Suprapubic skin (tissue), 4 donors: ENCODE measurements around the gene NBPF4.
"Not testable (repeated sequence)": the region's sequence is repeated elsewhere in the genome, so short reads cannot be mapped to it uniquely, and the experiment has no call there.

Experiments used
- CTCF ChIP-seq, 2 donors: fragments of 200-600 bp in 1 of 2; fragments of 450-650 bp in 1 of 2; sonication (generic) in 1 of 2; IDR thresholded peaks; one replicate each; pipeline ENCODE4 v1.5.1; 2016 to 2019; ENCODE audit warnings: antibody characterized with exemption in 2 of 2, mild to moderate bottlenecking in 1 of 2, moderate library complexity in 1 of 2
- EP300 ChIP-seq: sonication (generic); formaldehyde crosslinking; IDR thresholded peaks from one replicate; pipeline ENCODE4 v1.6.1; 2017; ENCODE audit warnings: antibody characterized with exemption
- POLR2A ChIP-seq, 2 donors: fragments of 450-650 bp; IDR thresholded peaks; one replicate each; pipeline ENCODE4 v1.6.1; 2017; ENCODE audit warnings: antibody characterized with exemption in 2 of 2, mild to moderate bottlenecking in 2 of 2, moderate library complexity in 2 of 2
- POLR2AphosphoS5 ChIP-seq, 3 donors: sonication (generic); formaldehyde crosslinking; IDR thresholded peaks; one replicate each; pipeline ENCODE4 v1.6.1; 2017; ENCODE audit warnings: antibody characterized with exemption in 3 of 3

GRCh38 chr1:108216028-108216890 is 27.6 kb downstream of the NBPF4 start:
- TF ChIP-seq CTCF (IDR thresholded peaks at IDR 0.05); POLR2A (IDR thresholded peaks at IDR 0.05); POLR2AphosphoS5 (IDR thresholded peaks at IDR 0.05); EP300: not testable (repeated sequence)
